Measurements from ENCODE around the gene KSR1.
"Not testable (repeated sequence)": the region's sequence is repeated elsewhere in the genome, so short reads cannot be mapped to it uniquely, and the experiment has no call there.

The KSR1 gene

DNA sequence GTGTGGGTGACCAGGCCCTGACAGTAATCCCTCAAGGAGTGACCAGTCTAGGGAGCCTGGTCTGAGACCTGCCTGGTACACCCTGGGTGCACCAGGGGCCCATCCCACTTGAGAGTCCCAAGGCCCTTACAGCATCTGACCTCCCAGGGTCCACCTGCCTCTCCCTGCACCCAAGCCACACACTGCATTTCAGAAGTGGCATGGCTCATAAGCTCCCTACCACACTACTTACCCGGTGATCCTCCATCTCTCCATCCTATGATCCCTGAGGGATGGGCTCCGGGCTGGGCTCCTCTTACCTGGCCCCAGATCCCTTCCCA, 215.3 kb downstream of the KSR1 start:
- TF ChIP-seq, protein P1, sequence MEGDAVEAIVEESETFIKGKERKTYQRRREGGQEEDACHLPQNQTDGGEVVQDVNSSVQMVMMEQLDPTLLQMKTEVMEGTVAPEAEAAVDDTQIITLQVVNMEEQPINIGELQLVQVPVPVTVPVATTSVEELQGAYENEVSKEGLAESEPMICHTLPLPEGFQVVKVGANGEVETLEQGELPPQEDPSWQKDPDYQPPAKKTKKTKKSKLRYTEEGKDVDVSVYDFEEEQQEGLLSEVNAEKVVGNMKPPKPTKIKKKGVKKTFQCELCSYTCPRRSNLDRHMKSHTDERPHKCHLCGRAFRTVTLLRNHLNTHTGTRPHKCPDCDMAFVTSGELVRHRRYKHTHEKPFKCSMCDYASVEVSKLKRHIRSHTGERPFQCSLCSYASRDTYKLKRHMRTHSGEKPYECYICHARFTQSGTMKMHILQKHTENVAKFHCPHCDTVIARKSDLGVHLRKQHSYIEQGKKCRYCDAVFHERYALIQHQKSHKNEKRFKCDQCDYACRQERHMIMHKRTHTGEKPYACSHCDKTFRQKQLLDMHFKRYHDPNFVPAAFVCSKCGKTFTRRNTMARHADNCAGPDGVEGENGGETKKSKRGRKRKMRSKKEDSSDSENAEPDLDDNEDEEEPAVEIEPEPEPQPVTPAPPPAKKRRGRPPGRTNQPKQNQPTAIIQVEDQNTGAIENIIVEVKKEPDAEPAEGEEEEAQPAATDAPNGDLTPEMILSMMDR (conservative IDR thresholded peaks at IDR 0.05): no peak
- no peak for TF ChIP-seq ZFX (IDR thresholded peaks at IDR 0.05)
- H3K27ac ChIP-seq: no peak overlapping the region

DNA sequence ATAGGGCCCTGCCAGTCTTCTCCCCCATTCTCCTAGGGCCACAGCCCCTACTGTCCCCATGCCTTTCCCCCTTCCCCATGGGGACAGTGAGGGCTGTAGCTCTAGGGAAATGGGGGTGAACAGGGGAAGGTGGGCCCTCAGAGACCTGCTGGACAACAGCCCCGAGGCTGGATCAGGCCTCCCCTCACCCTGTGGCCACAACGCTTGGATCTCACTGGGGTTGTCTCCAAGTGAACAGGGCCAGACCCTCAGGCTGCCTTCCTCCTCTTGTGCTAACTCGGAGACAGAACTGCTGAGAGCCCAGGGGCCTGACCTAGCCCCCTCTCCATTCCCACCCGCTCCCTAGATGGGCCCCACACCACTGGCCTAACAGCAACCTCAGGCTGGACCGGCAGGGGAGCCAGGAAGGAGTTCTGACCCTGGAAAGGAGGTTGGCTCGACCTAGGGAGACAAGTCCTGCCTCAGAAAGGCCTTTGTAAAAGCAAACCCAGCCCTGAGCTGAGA, 215.8 kb downstream of the KSR1 start:
- H3K27ac ChIP-seq: not testable (repeated sequence)

DNA sequence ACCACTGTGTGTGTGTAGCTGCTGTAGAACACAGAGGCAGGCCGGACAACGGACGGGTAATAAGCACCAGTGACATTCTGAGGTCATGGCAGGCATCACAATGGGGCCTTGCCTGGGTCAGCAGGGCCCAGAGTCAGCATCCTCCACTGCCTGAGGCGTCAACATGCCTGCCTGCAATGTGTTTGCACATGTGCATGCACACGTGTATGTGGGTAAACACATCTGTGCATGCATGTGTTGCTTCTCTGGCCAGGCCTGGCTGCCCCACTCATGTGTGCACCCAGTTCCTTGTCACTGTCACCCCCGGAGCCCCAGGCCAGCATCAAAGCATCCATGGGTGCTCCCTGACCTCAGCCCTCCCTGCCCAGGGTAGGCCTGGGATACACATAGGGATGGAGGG, 218.1 kb downstream of the KSR1 start:
- TF ChIP-seq, protein P1 (conservative IDR thresholded peaks at IDR 0.05): no peak
- H3K27ac ChIP-seq: no peak overlapping the region
